Stimulated activated naive B cell treated with anti-CD40 and anti-IgM and Interleukin-4, amounts not matched to agents 10 μg/mL and 1 μg/mL and 100 μg/mL, for 72 hours (primary cell): ENCODE data around the gene STYXL1.
A peak's percentile ranks its signal among the peaks of the same experiment; 100 is the strongest.

Source experiments
- ATAC-seq, 2 donors: fragments of 150-1000 bp; cut with Tn5 transposase; replicated peaks; 2 replicates each; pipeline ENCODE4 v1.10.0; 2021; ENCODE audit warnings: moderate library complexity in 1 of 2
- DNase-seq: peaks from one replicate; pipeline ENCODE4 v3.0.0; 2021
- H3K27ac Mint-ChIP-seq: one replicate; pipeline ENCODE4 v1.8.0; 2022; ENCODE audit warnings: mild to moderate bottlenecking, mixed read lengths
- H3K27me3 Mint-ChIP-seq, 2 donors: one replicate each; pipeline ENCODE4 v1.8.0; 2022; ENCODE audit warnings: mixed read lengths in 2 of 2
- H3K36me3 Mint-ChIP-seq, 2 donors: one replicate each; pipeline ENCODE4 v1.8.0; 2022; ENCODE audit warnings: mixed read lengths in 2 of 2, mild to moderate bottlenecking in 1 of 2
- H3K4me1 Mint-ChIP-seq, 2 donors: one replicate each; pipeline ENCODE4 v1.8.0; 2022; ENCODE audit warnings: mixed read lengths in 2 of 2, mild to moderate bottlenecking in 1 of 2
- H3K4me3 Mint-ChIP-seq, 2 donors: one replicate each; pipeline ENCODE4 v1.8.0; 2022; ENCODE audit warnings: mild to moderate bottlenecking in 2 of 2, mixed read lengths in 2 of 2, moderate library complexity in 1 of 2
- H3K9me3 Mint-ChIP-seq, 2 donors: one replicate each; pipeline ENCODE4 v1.8.0; 2022; ENCODE audit warnings: mixed read lengths in 2 of 2, mild to moderate bottlenecking in 1 of 2

STYXL1 gene

GRCh38 chr7:75965617-75966016, 82.2 kb downstream of the STYXL1 start:
- H3K4me1 Mint-ChIP-seq, result peaks cover 0 to 8% of the 10 kb centered on the region in 2 donors
- DNase-seq, result no peak
- no peak overlapping the region for H3K27ac Mint-ChIP-seq
- no peaks in the 10 kb centered on the region for H3K27me3 Mint-ChIP-seq
- H3K36me3 Mint-ChIP-seq, result peaks cover 23 to 51% of the 10 kb centered on the region in 2 donors
- H3K4me3 Mint-ChIP-seq, result no peak overlapping the region
- no peak for ATAC-seq
- H3K9me3 Mint-ChIP-seq, result no peaks in the 10 kb centered on the region

DNA sequence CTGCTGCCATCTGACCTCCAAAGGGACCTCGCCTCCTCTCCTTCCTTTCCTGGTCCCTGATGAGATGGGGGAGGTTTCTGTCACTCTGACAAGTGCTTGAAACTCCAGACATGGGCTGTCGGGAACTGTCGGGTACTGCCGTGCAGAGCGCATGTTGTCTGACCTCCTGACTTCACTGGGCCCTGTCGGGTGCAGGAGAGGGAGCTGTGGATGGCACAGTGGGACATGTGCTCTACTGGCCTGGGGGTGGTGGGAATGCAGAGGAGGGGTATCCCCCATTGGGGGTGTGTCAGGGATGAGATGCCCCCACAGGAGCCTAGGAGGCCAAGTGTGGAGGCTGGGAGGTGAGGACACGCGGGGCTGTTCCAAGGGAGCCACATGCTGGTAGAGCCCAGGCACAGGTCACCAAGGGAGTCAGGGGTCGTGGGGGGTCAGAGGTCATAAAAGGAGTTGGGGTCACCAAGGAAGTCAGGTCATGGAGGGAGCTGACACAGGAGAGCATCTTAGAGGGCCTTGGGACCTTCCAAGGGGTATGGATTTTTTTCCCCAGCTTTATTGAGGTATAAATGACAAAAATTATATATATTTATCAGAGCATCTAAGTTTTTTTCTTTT, 84.3 kb downstream of the STYXL1 start:
- H3K4me1 Mint-ChIP-seq, result peaks cover 0 to 4% of the 10 kb centered on the region in 2 donors
- DNase-seq (no peak), ATAC-seq (no peak)
- H3K36me3 Mint-ChIP-seq, result peaks cover 25 to 51% of the 10 kb centered on the region in 2 donors
- no peak overlapping the region for H3K4me3 Mint-ChIP-seq
- H3K9me3 Mint-ChIP-seq, result no peaks in the 10 kb centered on the region
- peak overlapping the region; percentile 48 for H3K27ac Mint-ChIP-seq
- H3K27me3 Mint-ChIP-seq, result no peaks in the 10 kb centered on the region

- Mint-ChIP-seq H3K27me3 (no peaks in the 10 kb centered on the region), H3K36me3 (peaks cover 26 to 52% of the 10 kb centered on the region in 2 donors), H3K9me3 (no peaks in the 10 kb centered on the region), H3K4me1 (peaks cover 0 to 4% of the 10 kb centered on the region in 2 donors), H3K27ac (no peak overlapping the region), H3K4me3 (no peak overlapping the region)
- ATAC-seq (no peak), DNase-seq (no peak)
These were observed 85.0 kb downstream of the STYXL1 start for GRCh38 chr7:75962607-75963380.

GRCh38 chr7:75961218-75961617, 86.6 kb downstream of the STYXL1 start:
- Mint-ChIP-seq H3K27ac (no peak overlapping the region), H3K27me3 (no peaks in the 10 kb centered on the region), H3K4me1 (peaks cover 0 to 4% of the 10 kb centered on the region in 2 donors), H3K36me3 (peaks cover 32 to 60% of the 10 kb centered on the region in 2 donors), H3K9me3 (no peaks in the 10 kb centered on the region), H3K4me3 (no peak overlapping the region)
- ATAC-seq, result no peak
- no peak for DNase-seq

- Mint-ChIP-seq H3K36me3 (peaks cover 37 to 62% of the 10 kb centered on the region in 2 donors), H3K27me3 (no peaks in the 10 kb centered on the region), H3K4me1 (peaks cover 0 to 4% of the 10 kb centered on the region in 2 donors), H3K27ac (no peak overlapping the region), H3K9me3 (no peaks in the 10 kb centered on the region), H3K4me3 (no peak overlapping the region)
- ATAC-seq, result no peak
- DNase-seq, result no peak
These were observed 87.4 kb downstream of the STYXL1 start for GRCh38 chr7:75960372-75960771.

GRCh38 chr7:75958802-75959543, 88.8 kb downstream of the STYXL1 start:
- ATAC-seq (no peak), DNase-seq (no peak)
- Mint-ChIP-seq H3K9me3 (no peaks in the 10 kb centered on the region), H3K36me3 (peaks cover 44 to 59% of the 10 kb centered on the region in 2 donors), H3K27ac (no peak overlapping the region), H3K4me3 (no peak overlapping the region), H3K27me3 (no peaks in the 10 kb centered on the region), H3K4me1 (peaks cover 0 to 6% of the 10 kb centered on the region in 2 donors)

- ATAC-seq (no peak), DNase-seq (no peak)
- no peak overlapping the region for H3K4me3 Mint-ChIP-seq
- H3K36me3 Mint-ChIP-seq, result peaks cover 41 to 49% of the 10 kb centered on the region in 2 donors
- H3K9me3 Mint-ChIP-seq, result no peaks in the 10 kb centered on the region
- H3K27me3 Mint-ChIP-seq, result no peaks in the 10 kb centered on the region
- peaks cover 0 to 4% of the 10 kb centered on the region in 2 donors for H3K4me1 Mint-ChIP-seq
- no peak overlapping the region for H3K27ac Mint-ChIP-seq
These were observed 90.6 kb downstream of the STYXL1 start for GRCh38 chr7:75957021-75957736.

- Mint-ChIP-seq H3K4me3 (no peak overlapping the region), H3K4me1 (peaks cover 0 to 4% of the 10 kb centered on the region in 2 donors), H3K36me3 (peaks cover 35 to 40% of the 10 kb centered on the region in 2 donors), H3K27me3 (no peaks in the 10 kb centered on the region), H3K27ac (no peak overlapping the region), H3K9me3 (no peaks in the 10 kb centered on the region)
- no peak for DNase-seq
- no peak for ATAC-seq
These were observed 92.4 kb downstream of the STYXL1 start for GRCh38 chr7:75955331-75955955.

DNA sequence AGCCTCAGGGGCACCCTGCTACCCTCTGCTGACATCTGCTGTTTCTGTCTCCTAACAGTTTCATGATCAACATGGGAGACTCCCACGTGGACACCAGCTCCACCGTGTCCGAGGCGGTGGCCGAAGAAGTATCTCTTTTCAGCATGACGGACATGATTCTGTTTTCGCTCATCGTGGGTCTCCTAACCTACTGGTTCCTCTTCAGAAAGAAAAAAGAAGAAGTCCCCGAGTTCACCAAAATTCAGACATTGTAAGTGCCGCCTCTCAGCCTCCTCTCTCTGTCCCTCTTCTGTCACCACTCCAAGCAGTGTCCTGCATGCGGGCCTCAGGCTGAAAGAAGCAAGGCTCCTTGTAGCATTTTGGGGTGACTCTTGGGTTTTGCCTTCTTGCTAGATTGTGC, 93.9 kb downstream of the STYXL1 start:
- ATAC-seq (no peak), DNase-seq (no peak)
- no peak overlapping the region for H3K4me3 Mint-ChIP-seq
- no peak overlapping the region for H3K27ac Mint-ChIP-seq
- H3K27me3 Mint-ChIP-seq, result no peaks in the 10 kb centered on the region
- peaks cover 3 to 5% of the 10 kb centered on the region in 2 donors for H3K4me1 Mint-ChIP-seq
- no peaks in the 10 kb centered on the region for H3K9me3 Mint-ChIP-seq
- H3K36me3 Mint-ChIP-seq, result peaks cover 31 to 33% of the 10 kb centered on the region in 2 donors

GRCh38 chr7:75953431-75953830, 94.4 kb downstream of the STYXL1 start:
- H3K27ac Mint-ChIP-seq, result no peak overlapping the region
- no peak for DNase-seq
- H3K9me3 Mint-ChIP-seq, result no peaks in the 10 kb centered on the region
- ATAC-seq, result no peak
- no peak overlapping the region for H3K4me3 Mint-ChIP-seq
- H3K36me3 Mint-ChIP-seq, result peaks cover 31 to 34% of the 10 kb centered on the region in 2 donors
- peaks cover 5 to 8% of the 10 kb centered on the region in 2 donors for H3K4me1 Mint-ChIP-seq
- no peaks in the 10 kb centered on the region for H3K27me3 Mint-ChIP-seq

GRCh38 chr7:75951506-75951905, 96.3 kb downstream of the STYXL1 start:
- Mint-ChIP-seq H3K36me3 (peaks cover 30 to 33% of the 10 kb centered on the region in 2 donors), H3K9me3 (no peaks in the 10 kb centered on the region), H3K27ac (no peak overlapping the region), H3K4me1 (peaks cover 5 to 8% of the 10 kb centered on the region in 2 donors), H3K27me3 (no peaks in the 10 kb centered on the region), H3K4me3 (no peak overlapping the region)
- ATAC-seq (no peak), DNase-seq (no peak)

GRCh38 chr7:75950111-75950681, 97.6 kb downstream of the STYXL1 start:
- H3K9me3 Mint-ChIP-seq, result no peaks in the 10 kb centered on the region
- H3K27me3 Mint-ChIP-seq, result no peaks in the 10 kb centered on the region
- H3K4me1 Mint-ChIP-seq, result peaks cover 5 to 9% of the 10 kb centered on the region in 2 donors
- no peak for ATAC-seq
- peaks cover 20% of the 10 kb centered on the region in 2 donors for H3K36me3 Mint-ChIP-seq
- H3K4me3 Mint-ChIP-seq, result no peak overlapping the region
- H3K27ac Mint-ChIP-seq, result no peak overlapping the region
- DNase-seq, result no peak

- peaks cover 14% of the 10 kb centered on the region in 2 donors for H3K36me3 Mint-ChIP-seq
- H3K4me3 Mint-ChIP-seq, result no peak overlapping the region
- no peaks in the 10 kb centered on the region for H3K27me3 Mint-ChIP-seq
- no peak for DNase-seq
- no peak for ATAC-seq
- peaks cover 1 to 18% of the 10 kb centered on the region in 2 donors for H3K4me1 Mint-ChIP-seq
- no peaks in the 10 kb centered on the region for H3K9me3 Mint-ChIP-seq
- H3K27ac Mint-ChIP-seq, result no peak overlapping the region
These were observed 99.6 kb downstream of the STYXL1 start for GRCh38 chr7:75948179-75948578.
